HG03139 (cell line): Measurements from ENCODE around the gene MCC.

ENCODE experiments used
- ATAC-seq: cut with Tn5 transposase; IDR thresholded peaks from one replicate; pipeline ENCODE4 v1.9.1; 2021; ENCODE audit not compliant: unreplicated experiment

Gene MCC

GRCh38 chr5:113274836-113275414, 213.3 kb downstream of the MCC start:
- no peak for ATAC-seq

- ATAC-seq: no peak
Measured at GRCh38 chr5:113273948-113274347, 214.3 kb downstream of the MCC start.

- no peak for ATAC-seq
Measured at GRCh38 chr5:113271745-113272454, 216.4 kb downstream of the MCC start.

GRCh38 chr5:113271015-113271414, 217.2 kb downstream of the MCC start:
- ATAC-seq: no peak

DNA sequence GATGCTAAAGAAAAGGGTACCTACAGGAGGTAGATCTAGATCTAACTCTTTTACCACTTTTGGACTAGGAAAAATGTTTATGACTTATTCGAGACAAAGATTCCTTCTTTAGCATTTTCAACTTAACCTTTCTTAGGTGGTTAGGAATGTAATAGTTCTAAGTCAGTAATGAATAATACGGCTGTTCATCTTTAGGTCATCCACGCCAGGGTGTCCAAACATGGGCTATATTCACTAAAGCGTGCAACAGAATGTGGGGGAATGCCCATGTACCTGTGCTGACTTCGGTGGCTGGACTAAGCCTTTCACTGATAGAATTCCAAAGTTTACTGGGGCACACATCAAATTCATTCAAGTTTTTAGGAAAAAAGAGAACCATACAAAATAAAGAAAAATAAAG, 218.2 kb downstream of the MCC start:
- ATAC-seq: no peak

- ATAC-seq: no peak
Measured at GRCh38 chr5:113269023-113269997, 218.9 kb downstream of the MCC start.

DNA sequence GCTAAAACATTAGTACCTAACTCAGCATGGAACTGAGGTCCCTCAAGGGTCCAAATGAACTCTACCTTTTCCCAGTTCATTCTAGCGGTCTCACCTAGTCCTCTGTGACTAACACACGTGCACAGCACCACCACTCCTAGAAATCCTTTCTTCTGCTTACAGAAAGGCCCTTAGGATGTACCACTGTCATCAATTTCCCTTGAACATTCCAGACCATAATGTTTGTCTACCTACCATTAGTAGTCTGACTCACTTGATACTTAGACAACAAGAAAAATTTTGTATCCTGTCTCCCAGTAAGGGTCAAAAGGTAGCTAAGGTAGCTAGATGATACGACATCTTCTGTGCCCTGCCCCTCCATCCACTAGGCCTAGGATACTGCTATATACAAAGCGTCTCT, 220.0 kb downstream of the MCC start:
- ATAC-seq: no peak

- ATAC-seq: no peak
Measured at GRCh38 chr5:113267361-113267900, 220.8 kb downstream of the MCC start.

DNA sequence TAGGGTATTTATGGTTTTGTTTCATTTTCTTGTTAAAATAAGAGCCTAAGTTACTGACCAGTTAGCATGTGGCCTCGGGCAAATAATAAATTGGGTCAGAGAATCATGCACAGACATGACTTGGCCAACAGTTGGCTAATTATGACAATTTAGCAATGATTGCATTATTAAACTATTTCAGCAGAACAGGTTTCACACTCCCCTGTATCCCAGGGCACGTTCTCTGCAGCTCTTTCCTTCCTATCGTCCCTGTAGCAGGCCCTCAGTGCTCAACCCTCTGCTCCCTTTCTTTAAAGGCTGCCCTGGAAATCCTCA, 221.4 kb downstream of the MCC start:
- no peak for ATAC-seq

GRCh38 chr5:113266227-113266912, 221.9 kb downstream of the MCC start:
- no peak for ATAC-seq

- no peak for ATAC-seq
Measured at GRCh38 chr5:113265190-113265589, 223.1 kb downstream of the MCC start.

DNA sequence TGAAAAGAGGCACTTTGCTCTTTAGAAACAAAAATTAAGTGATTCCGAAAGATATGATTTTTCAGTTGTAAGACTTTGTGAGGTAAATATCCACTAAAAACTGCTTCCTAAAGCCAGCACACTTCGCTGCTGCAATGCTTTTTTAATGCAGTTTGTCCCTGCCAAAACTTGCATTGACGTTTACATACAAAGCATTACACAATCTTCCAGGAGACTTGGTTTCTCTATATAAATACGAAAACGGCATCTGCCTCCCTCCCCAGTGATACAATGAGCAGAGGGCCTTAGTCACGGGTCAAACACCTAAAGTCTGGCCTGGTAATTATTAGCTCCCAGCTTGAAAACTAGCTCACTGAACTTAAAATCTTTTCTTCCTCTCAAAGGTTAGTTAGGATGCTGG, 224.2 kb downstream of the MCC start:
- ATAC-seq: no peak

DNA sequence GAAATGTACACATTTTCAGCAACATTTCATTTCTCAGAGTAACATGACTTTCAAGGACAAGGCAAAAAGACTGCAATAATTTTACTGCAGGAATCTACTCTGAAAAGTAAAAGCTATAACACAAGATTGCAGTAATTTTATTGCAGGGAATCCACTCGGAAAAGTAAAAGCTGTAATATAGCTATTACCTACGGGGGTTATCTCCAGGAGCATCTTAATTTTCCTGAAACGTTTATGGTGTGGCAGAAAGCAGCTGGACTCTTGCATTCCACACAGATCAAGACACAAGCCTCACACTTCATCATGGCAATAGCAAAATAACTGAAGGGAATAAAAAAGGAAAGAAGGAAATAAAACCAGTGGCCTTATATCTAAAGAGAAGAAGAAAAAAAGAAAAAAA, 224.7 kb downstream of the MCC start:
- no peak for ATAC-seq

- ATAC-seq: no peak
Measured at GRCh38 chr5:113262674-113263073, 225.6 kb downstream of the MCC start.

DNA sequence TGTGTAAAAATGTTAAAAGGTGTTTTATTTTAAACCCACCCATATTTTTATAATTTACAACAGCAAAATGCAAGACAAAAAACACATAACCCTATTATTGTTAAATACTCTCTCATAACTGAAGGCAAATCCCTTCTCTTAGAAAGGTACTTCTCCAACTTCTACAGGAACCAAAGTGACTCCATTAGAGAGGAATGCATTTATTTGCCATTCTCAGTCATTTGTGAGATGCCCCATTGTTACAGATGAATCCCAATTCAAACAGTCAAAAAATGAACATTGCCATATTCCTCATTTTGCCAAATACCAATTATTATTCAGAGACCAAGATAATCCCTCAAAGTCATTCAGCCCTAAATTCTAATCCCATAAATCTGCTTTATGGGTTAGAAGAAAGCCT, 229.2 kb downstream of the MCC start:
- ATAC-seq: no peak

GRCh38 chr5:113257545-113257944, 230.7 kb downstream of the MCC start:
- no peak for ATAC-seq

DNA sequence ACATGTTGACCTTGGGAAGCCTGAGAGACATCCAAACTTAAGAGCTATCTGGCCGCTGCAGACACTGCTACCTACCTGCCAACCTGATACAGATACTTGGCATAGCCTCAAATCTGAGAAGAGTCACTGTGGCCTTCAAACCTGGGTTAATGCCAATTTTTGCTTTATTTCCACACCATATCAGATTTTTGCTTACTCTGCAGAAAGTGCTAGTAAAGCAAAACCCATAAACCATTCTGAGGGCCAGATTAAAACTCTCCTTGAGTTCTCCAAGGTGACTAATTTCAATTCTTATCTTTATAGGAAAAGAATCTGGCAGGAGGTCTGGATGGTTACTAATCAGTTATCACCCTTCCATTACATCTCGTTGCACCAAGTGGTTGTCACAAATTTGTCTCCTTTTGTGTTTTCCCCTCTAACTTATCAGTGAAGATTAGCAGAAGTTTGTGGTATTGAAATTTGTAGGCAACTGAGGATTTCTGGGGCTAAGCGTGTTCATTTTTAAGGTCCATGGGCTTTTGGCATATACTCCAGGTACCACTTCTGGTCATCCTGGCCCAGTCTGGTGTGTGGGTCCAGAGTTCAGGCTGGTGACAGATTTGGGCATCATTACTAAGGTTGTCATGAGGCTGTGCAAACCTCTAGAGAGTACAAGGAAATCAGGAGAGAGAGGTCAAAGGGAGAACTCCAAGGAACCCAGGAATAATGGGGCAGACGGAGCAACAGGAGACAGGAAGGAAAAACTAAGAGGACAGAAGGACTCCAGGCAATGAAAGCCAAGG, 231.4 kb downstream of the MCC start:
- no peak for ATAC-seq

GRCh38 chr5:113255579-113256386, 232.5 kb downstream of the MCC start:
- no peak for ATAC-seq

- ATAC-seq: no peak
Measured at GRCh38 chr5:113255105-113255504, 233.1 kb downstream of the MCC start.

GRCh38 chr5:113253037-113253436, 235.2 kb downstream of the MCC start:
- ATAC-seq: no peak
